Tibial artery (tissue), 4 donors: ENCODE measurements around the gene PTCH2.

Experiments
- DNase-seq, 2 donors: peaks; one replicate each; pipeline ENCODE4 v3.0.0-alpha.2; 2019
- H3K27ac ChIP-seq, 2 donors: fragments of 200-600 bp; sonication (generic) in 1 of 2; 1 replicate in 1 of 2; 2 replicates in 1 of 2; pipeline ENCODE4 v1.5.1; 2018 to 2019; ENCODE audit warnings: mild to moderate bottlenecking in 1 of 2
- H3K27me3 ChIP-seq, 2 donors: fragments of 200-600 bp; sonication (generic) in 1 of 2; one replicate each; pipeline versions ENCODE4 v1.5.1 to v1.6.0; 2016 to 2019
- H3K36me3 ChIP-seq, 3 donors: fragments of 200-600 bp; sonication (generic) in 2 of 3; one replicate each; pipeline ENCODE4 v1.5.1; 2016 to 2019; ENCODE audit warnings: mild to moderate bottlenecking in 2 of 3
- H3K4me1 ChIP-seq, 4 donors: fragments of 200-600 bp; sonication (generic) in 2 of 4; 1 replicate in 3 of 4; 2 replicates in 1 of 4; pipeline ENCODE4 v1.5.1; 2016 to 2019
- H3K4me3 ChIP-seq, 2 donors: fragments of 200-600 bp; sonication (generic) in 1 of 2; 1 replicate in 1 of 2; 2 replicates in 1 of 2; pipeline ENCODE4 v1.5.1; 2018 to 2019; ENCODE audit warnings: mild to moderate bottlenecking in 2 of 2
- H3K9me3 ChIP-seq, 3 donors: fragments of 200-600 bp; sonication (generic) in 1 of 3; one replicate each; pipeline ENCODE4 v1.5.1; 2016 to 2019
- CTCF ChIP-seq, 2 experiments: fragments of 200-600 bp in 1 of 2; fragments of 450-650 bp in 1 of 2; IDR thresholded peaks; one replicate each; pipeline ENCODE4 v1.5.1; 2017 to 2019; ENCODE audit warnings: antibody characterized with exemption in 2 of 2, mild to moderate bottlenecking in 1 of 2, moderate library complexity in 1 of 2
- intact Hi-C: fragments of 100-400 bp; cut with DNase I; formaldehyde crosslinking; loops from one replicate; pipeline ENCODE4 v1.15.0; 2023; ENCODE audit warnings: low total_unique reads

PTCH2 gene

GRCh38 chr1:44780583-44781121 is 62.4 kb downstream of the PTCH2 start:
- intact Hi-C loops, result loop anchor here (10.0 kb wide), 1 partner anchor 524 kb away; no protein-coding TSS in a partner anchor
- no peak for DNase-seq
- H3K36me3 ChIP-seq, result peaks cover 16 to 54% (median 49%) of the 10 kb centered on the region in 3 donors
- no peak overlapping the region for H3K27ac ChIP-seq
- H3K9me3 ChIP-seq, result no peaks in the 10 kb centered on the region
- H3K4me3 ChIP-seq, result no peak overlapping the region
- no peak for TF ChIP-seq CTCF (IDR thresholded peaks at IDR 0.05)
- H3K27me3 ChIP-seq, result no peaks in the 10 kb centered on the region
- H3K4me1 ChIP-seq, result peaks cover 0 to 42% (median 31%) of the 10 kb centered on the region in 4 donors

GRCh38 chr1:44778705-44779576 is 64.1 kb downstream of the PTCH2 start:
- H3K4me3 ChIP-seq, result no peak overlapping the region
- H3K27me3 ChIP-seq, result no peaks in the 10 kb centered on the region
- intact Hi-C loops, result loop anchor here (5.0 kb wide), 1 partner anchor 47 kb away; the partner anchor contains the start of gene RNU5D-1
- peaks cover 16 to 54% (median 49%) of the 10 kb centered on the region in 3 donors for H3K36me3 ChIP-seq
- H3K27ac ChIP-seq, result no peak overlapping the region
- peaks cover 0 to 32% (median 19%) of the 10 kb centered on the region in 4 donors for H3K4me1 ChIP-seq
- H3K9me3 ChIP-seq, result no peaks in the 10 kb centered on the region
- no peak for DNase-seq
- no peak for TF ChIP-seq CTCF (IDR thresholded peaks at IDR 0.05)

GRCh38 chr1:44777969-44778635 is 65.0 kb downstream of the PTCH2 start:
- no peak for TF ChIP-seq CTCF (IDR thresholded peaks at IDR 0.05)
- peaks cover 16 to 54% (median 49%) of the 10 kb centered on the region in 3 donors for H3K36me3 ChIP-seq
- intact Hi-C loops, result loop anchor here (5.0 kb wide), 1 partner anchor 46 kb away; the partner anchor contains the start of gene RNU5D-1
- no peak overlapping the region for H3K27ac ChIP-seq
- H3K9me3 ChIP-seq, result no peaks in the 10 kb centered on the region
- no peak overlapping the region for H3K4me3 ChIP-seq
- no peak for DNase-seq
- H3K4me1 ChIP-seq, result peaks cover 0 to 27% (median 15%) of the 10 kb centered on the region in 4 donors
- no peaks in the 10 kb centered on the region for H3K27me3 ChIP-seq

- H3K27ac ChIP-seq, result no peak overlapping the region
- no peak for DNase-seq
- H3K9me3 ChIP-seq, result no peaks in the 10 kb centered on the region
- H3K27me3 ChIP-seq, result no peaks in the 10 kb centered on the region
- no peak overlapping the region for H3K4me3 ChIP-seq
- peaks cover 16 to 54% (median 49%) of the 10 kb centered on the region in 3 donors for H3K36me3 ChIP-seq
- no peak for TF ChIP-seq CTCF (IDR thresholded peaks at IDR 0.05)
- intact Hi-C loops, result loop anchor here (5.0 kb wide), 1 partner anchor 45 kb away; the partner anchor contains the start of gene RNU5D-1
- peaks cover 0 to 27% (median 15%) of the 10 kb centered on the region in 4 donors for H3K4me1 ChIP-seq
These were observed 65.5 kb downstream of the PTCH2 start for GRCh38 chr1:44777547-44777946.

- no peak for DNase-seq
- peak overlapping the region; percentile 96 to 97 for H3K27ac ChIP-seq
- no peaks in the 10 kb centered on the region for H3K27me3 ChIP-seq
- intact Hi-C loops, result loop anchor here (5.0 kb wide), 1 partner anchor 44 kb away; the partner anchor contains the start of gene RNU5D-1
- H3K4me1 ChIP-seq, result peaks cover 0 to 27% (median 15%) of the 10 kb centered on the region in 4 donors
- peak overlapping the region; percentile 82 to 88 for H3K4me3 ChIP-seq
- TF ChIP-seq CTCF (IDR thresholded peaks at IDR 0.05), result no peak
- peaks cover 16 to 54% (median 49%) of the 10 kb centered on the region in 3 donors for H3K36me3 ChIP-seq
- no peaks in the 10 kb centered on the region for H3K9me3 ChIP-seq
These were observed 66.4 kb downstream of the PTCH2 start for GRCh38 chr1:44776730-44777068.
